ENCODE results near the gene FBXL15.

FBXL15 gene

DNA sequence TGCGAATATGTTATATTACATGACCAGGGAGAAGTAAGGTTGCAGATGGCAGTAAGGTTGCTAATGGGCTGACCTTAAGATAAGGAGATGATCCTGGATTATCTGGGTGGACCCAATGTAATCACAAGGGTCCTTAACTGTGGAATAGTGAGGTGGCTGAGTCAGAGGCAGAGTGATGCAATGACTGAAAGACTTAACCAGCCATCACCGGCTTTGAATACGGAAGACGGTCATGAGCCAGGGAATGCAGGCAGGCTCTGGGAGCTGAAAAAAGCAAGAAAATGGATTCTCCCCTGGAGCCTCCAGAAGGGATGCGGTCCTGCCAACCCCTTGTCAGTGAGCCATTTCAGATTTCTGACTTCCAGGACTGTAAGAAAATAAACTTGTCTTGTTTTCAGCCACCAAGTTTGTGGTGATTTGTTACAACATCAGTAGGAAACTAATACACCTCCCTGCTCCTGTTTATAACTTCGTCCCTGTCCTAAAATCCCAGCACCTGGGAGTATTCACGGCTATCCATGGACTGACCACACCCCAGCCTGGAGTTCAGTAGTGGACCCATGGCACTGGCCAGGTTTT lies 35.3 kb downstream of the FBXL15 start:
- no peak for DNase-seq (ENCODE audit: low read depth, low spot score)

DNA sequence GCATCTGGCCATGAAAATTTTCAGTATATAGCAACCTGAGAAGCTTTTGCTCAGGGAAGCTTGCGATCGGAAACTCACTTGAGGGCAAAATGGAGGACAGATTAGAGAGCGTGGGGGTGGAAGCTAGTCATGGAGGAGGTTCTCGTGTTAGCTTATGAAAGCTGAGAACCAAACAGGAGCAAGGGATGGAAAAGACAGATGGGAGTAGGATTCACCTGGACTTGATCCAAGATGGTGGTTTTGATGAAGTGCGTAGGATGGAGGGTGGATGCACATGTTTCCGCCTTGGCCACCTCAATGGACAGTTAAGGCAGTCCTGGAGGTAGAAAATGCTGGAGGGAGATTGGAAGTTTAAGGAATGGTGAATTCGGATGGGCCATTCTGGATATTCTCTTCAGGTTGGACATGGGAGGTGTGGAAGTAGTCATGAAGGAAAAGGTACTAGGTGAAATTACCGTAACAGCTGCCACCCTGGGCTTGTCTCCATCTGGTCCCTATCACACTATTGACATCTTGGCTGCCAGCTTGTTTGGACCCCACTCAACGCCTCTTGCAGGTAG lies 37.0 kb downstream of the FBXL15 start:
- no peak for DNase-seq (ENCODE audit: low read depth, low spot score)

DNA sequence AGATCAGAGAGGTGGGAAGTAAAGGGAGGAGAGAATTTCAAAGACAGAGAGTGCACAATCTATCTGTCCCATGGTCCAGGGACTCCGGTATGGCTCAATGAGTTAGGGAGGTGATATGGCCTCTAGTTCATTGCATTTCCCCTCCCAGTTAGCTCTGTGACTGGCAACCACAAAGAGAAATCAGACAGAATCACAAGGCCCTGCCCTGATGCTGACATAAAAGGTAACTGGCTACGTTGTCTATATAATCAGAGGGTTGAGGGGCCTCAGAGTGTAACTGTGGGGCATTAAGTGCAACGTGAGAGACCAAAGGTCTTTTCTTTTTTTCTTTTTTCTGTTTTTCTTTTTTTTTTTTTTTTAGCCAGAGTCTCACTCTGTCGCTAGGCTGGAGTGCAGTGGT lies 38.0 kb downstream of the FBXL15 start:
- no peak for DNase-seq (ENCODE audit: low read depth, low spot score)

- no peak for DNase-seq (ENCODE audit: low read depth, low spot score)
Observed at GRCh38 chr10:102460836-102461186, 40.2 kb downstream of the FBXL15 start.

DNA sequence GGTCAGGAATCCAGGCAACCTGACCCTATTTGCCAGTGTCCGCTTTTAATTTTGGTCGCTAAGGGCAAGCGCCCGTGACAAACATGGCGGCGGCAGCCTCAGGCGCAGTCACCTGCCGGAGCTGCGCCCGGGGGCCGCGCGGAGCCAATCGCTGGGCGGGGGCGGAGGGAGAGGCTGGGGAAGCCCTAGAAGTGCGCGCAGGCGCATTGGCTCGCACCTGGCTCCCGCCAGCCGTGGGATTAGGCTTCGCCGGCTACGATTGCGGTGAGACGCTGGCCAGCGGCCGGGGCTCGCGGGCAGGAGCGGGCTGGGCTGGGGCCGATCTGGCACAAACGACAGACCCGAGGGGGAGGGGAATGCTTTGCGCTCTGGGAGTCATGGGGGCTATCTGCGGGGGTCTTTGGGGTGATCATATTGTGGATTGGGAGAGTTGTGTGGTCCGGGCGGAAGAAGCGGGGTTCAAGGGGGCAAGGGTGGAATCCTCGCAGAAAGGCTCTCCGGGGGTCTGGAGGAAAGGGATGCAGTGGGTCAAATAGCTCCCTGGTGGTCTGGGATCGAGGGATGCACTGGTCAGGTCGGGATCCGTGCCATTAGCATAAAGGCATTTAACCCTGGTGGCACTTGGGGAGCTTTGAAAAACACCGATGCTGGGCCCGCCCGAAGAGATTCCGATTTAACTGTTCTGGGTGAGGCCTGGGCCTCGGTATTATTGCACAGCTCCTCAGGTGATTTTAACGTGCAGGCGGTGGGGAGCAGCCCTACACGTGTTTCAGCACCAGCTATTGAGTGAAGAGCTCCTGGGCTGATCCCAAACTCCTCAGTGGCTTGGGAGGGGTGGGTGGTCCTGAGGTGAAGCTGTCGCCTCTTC lies 40.8 kb downstream of the FBXL15 start:
- DNase-seq (ENCODE audit: low read depth, low spot score), result peak; percentile 74

DNA sequence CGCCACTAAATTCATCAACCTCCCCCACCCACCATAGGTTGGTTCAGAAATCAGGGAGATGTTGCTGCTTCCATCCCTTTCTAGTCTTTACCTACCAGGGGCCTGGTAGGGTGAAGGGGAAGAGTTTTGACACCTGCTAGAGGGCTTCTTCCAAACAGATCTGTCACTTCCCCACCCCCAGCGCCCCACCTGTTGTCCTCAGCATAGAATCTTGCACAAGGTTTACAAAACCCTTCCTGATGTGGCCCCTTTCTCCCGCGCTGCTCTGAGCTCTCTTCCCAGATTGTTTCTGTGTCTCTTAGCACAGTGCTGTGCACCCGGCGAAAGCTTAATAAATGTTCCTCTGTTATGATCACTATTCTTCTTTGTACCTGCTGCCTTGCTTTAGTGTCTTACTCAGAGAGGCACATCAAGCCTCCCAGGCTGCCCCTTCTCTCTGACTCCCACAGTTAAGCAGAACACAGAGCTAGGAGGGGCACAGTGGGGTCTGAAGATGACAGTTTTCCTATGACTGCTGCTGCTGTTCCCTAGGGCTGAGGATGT lies 41.9 kb downstream of the FBXL15 start:
- no peak for DNase-seq (ENCODE audit: low read depth, low spot score)

- no peak for DNase-seq (ENCODE audit: low read depth, low spot score)
Observed at GRCh38 chr10:102463983-102464382, 43.3 kb downstream of the FBXL15 start.

- DNase-seq (ENCODE audit: low read depth, low spot score), result no peak
Observed at GRCh38 chr10:102465466-102465865, 44.8 kb downstream of the FBXL15 start.

DNA sequence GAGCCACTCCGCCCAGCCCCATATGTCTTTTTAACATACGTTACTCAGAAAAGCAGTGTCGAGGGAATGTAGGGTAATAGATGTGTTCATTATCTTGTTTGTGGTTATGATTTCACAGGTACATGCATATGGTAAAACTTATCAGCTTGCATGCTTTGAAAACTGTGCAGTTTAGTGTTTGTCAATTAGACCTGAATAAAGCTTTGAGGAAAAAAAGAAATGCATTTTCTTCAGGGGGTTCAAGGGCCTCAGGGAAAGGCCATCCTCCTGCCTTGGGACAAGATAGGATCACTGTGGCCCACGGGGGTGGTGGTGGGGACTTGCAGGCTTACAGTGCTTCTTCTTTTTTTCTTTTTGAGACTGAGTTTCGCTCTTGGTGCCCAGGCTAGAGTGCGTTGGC lies 46.7 kb downstream of the FBXL15 start:
- no peak for DNase-seq (ENCODE audit: low read depth, low spot score)

GRCh38 chr10:102467971-102468438 lies 47.4 kb downstream of the FBXL15 start:
- no peak for DNase-seq (ENCODE audit: low read depth, low spot score)

GRCh38 chr10:102468683-102469082 lies 48.0 kb downstream of the FBXL15 start:
- DNase-seq (ENCODE audit: low read depth, low spot score), result no peak

- no peak for DNase-seq (ENCODE audit: low read depth, low spot score)
Observed at GRCh38 chr10:102470579-102471546, 50.2 kb downstream of the FBXL15 start.

All from activated naive CD8-positive, alpha-beta T cell treated with anti-CD3 and anti-CD28 coated beads, Interleukin-2, amount 50 U/mL, for 16 hours (primary cell).